Endothelial cell of umbilical vein (primary cell): ENCODE measurements around the gene RETREG3. TPM values are rescaled to one million over a fixed set of nuclear protein-coding genes. Genes with fewer than 3 reads are reported as not detected.
A peak's percentile ranks its signal among the peaks of the same experiment; 100 is the strongest.

Experiments used
- BruUV-seq: library from RNA; stranded (reverse); fragments of 400-500 nt; replicated peaks from 2 replicates; lab custom pipeline; 2021; lab: Mats Ljungman, UMichigan
- CTCF ChIA-PET: fragments of 300-600, 350-600 bp; sonication (Branson Sonifier 250); formaldehyde crosslinking; loops from one replicate; lab custom pipeline; 2021; ENCODE audit warnings: antibody characterized with exemption, inconsistent platforms; lab: Charles Lee
- POLR2A ChIA-PET: fragments of 300-600, 350-600 bp; sonication (Branson Sonifier 250); formaldehyde crosslinking; loops from one replicate; lab custom pipeline; 2021; ENCODE audit warnings: antibody characterized with exemption, inconsistent platforms; lab: Charles Lee
- DNase-seq: peaks from one replicate; pipeline ENCODE4 v3.0.0-alpha.2; 2011; ENCODE audit warnings: low read depth, low spot score
- FAIRE-seq: peaks from 2 replicates; lab custom pipeline; 2011; peaks lifted over from hg19 to GRCh38; lab: Jason Lieb, UNC
- H2AFZ ChIP-seq: 2 replicates; pipeline ENCODE4 v1.6.0; 2012; ENCODE audit warnings: low read depth, low read length, control low read depth, inconsistent platforms
- H3K27ac ChIP-seq: 2 replicates; pipeline ENCODE4 v1.5.1; 2011; ENCODE audit warnings: low read depth, mild to moderate bottlenecking, control low read depth, low read length, moderate library complexity; ENCODE audit not compliant: insufficient read depth
- H3K27me3 ChIP-seq, 2 experiments: 2 replicates each; pipeline versions ENCODE4 v1.6.0 to v1.6.1; 2011; ENCODE audit warnings: low read length in 2 of 2, mixed read lengths in 1 of 2; ENCODE audit not compliant: control insufficient read depth in 2 of 2, insufficient read depth in 2 of 2
- H3K36me3 ChIP-seq, 2 experiments: 2 replicates in 1 of 2; 3 replicates in 1 of 2; pipeline ENCODE4 v1.5.1; 2011; ENCODE audit warnings: low read length in 2 of 2, mild to moderate bottlenecking in 1 of 2, moderate library complexity in 1 of 2; ENCODE audit not compliant: control insufficient read depth in 2 of 2, insufficient read depth in 2 of 2; ENCODE audit errors: extremely low read depth in 1 of 2
- H3K4me1 ChIP-seq: 3 replicates; pipeline ENCODE4 v1.5.1; 2011; ENCODE audit warnings: mild to moderate bottlenecking, low read length; ENCODE audit not compliant: control insufficient read depth, insufficient read depth; ENCODE audit errors: extremely low read depth
- H3K4me2 ChIP-seq: 2 replicates; pipeline ENCODE4 v1.6.1; 2011; ENCODE audit warnings: low read length, control low read depth, mixed read lengths; ENCODE audit not compliant: insufficient read depth
- H3K4me3 ChIP-seq, 3 experiments: fragments of 200-600 bp in 1 of 3; sonication (generic), shearing (Covaris generic) in 1 of 3; replicated peaks in 1 of 3; 2 replicates each; pipeline ENCODE4 v1.5.1; 2011 to 2016; ENCODE audit warnings: control low read depth in 3 of 3, low read length in 3 of 3, mild to moderate bottlenecking in 2 of 3, inconsistent platforms in 1 of 3, low read depth in 1 of 3, moderate library complexity in 1 of 3; ENCODE audit not compliant: insufficient read depth in 1 of 3
- H3K79me2 ChIP-seq: 2 replicates; pipeline ENCODE4 v1.6.0; 2012; ENCODE audit warnings: low read length, inconsistent platforms; ENCODE audit not compliant: control insufficient read depth, insufficient read depth
- H3K9ac ChIP-seq: replicated peaks from 2 replicates; pipeline ENCODE3; 2011; ENCODE audit warnings: low read length, control low read depth; ENCODE audit not compliant: insufficient read depth; ENCODE audit errors: extremely low read depth
- H3K9me1 ChIP-seq: replicated peaks from 3 replicates; pipeline ENCODE4 v1.6.0; 2011; ENCODE audit warnings: mild to moderate bottlenecking, low read length; ENCODE audit not compliant: control insufficient read depth, insufficient read depth; ENCODE audit errors: extremely low read depth
- H3K9me3 ChIP-seq: replicated peaks from 2 replicates; pipeline ENCODE4 v1.5.1; 2012; ENCODE audit warnings: low read length, inconsistent platforms; ENCODE audit not compliant: control insufficient read depth, insufficient read depth
- H4K20me1 ChIP-seq: replicated peaks from 2 replicates; pipeline ENCODE3; 2011; ENCODE audit warnings: mild to moderate bottlenecking, low read length; ENCODE audit not compliant: control insufficient read depth, insufficient read depth; ENCODE audit errors: extremely low read depth
- EZH2 ChIP-seq: IDR thresholded peaks from 2 replicates; pipeline ENCODE4 v1.6.1; 2012; ENCODE audit warnings: borderline replicate concordance, low read depth, mild to moderate bottlenecking, moderate library complexity, low read length, inconsistent platforms; ENCODE audit not compliant: severe bottlenecking
- FOS ChIP-seq: IDR thresholded peaks from 2 replicates; pipeline ENCODE4 v1.6.1; 2011; ENCODE audit warnings: mild to moderate bottlenecking, low read length, moderate library complexity, borderline replicate concordance; ENCODE audit not compliant: insufficient read depth
- GATA2 ChIP-seq: IDR thresholded peaks from 2 replicates; pipeline ENCODE4 v1.7.0; 2011; ENCODE audit warnings: low read depth, mild to moderate bottlenecking, moderate library complexity, mixed read lengths, low read length; ENCODE audit not compliant: insufficient read length, insufficient read depth
- JUN ChIP-seq: IDR thresholded peaks from 2 replicates; pipeline ENCODE4 v1.6.1; 2011; ENCODE audit warnings: borderline replicate concordance, low read depth; ENCODE audit not compliant: insufficient read length, insufficient read depth
- MYC ChIP-seq: IDR thresholded peaks from one replicate; pipeline ENCODE4 v1.6.1; 2011; ENCODE audit warnings: mild to moderate bottlenecking, low read depth, low read length
- POLR2A ChIP-seq: IDR thresholded peaks from 2 replicates; pipeline ENCODE4 v1.6.1; 2012; ENCODE audit warnings: low read depth, mild to moderate bottlenecking, control low read depth, low read length
- POLR2AphosphoS5 ChIP-seq: IDR thresholded peaks from 2 replicates; pipeline ENCODE4 v1.6.1; 2012; ENCODE audit warnings: low read depth, mild to moderate bottlenecking, control low read depth, low read length, moderate library complexity; ENCODE audit not compliant: insufficient read depth
- dilution Hi-C: fragments of 300-500 bp; cut with MboI; formaldehyde crosslinking; loops from one replicate; pipeline ENCODE4 v1.15.0; 2019; ENCODE audit warnings: low sequenced_read_pairs; ENCODE audit not compliant: extremely low pct_ligation_motif_present
- intact Hi-C: fragments of 100-400 bp; cut with micrococcal nuclease; formaldehyde crosslinking; loops from one replicate; pipeline ENCODE4 v1.10.0; 2022
- polyA plus RNA-seq, 4 experiments: library from polyadenylated mRNA; depleted of rRNA in 3 of 4; stranded (reverse) in 3 of 4; unstranded in 1 of 4; fragments of >200 nt; gene quantifications; 2 replicates each; pipeline versions ENCODE4 v1.2.1 to v1.2.3, GENCODE V29; 2011 to 2012; ENCODE audit warnings: missing spikeins in 1 of 4
- total RNA-seq: library from RNA; stranded (reverse); gene quantifications from 2 replicates; pipeline ENCODE4 v1.2.3, GENCODE V29; 2021
- TF ChIP-seq, protein P1 (sequence below): IDR thresholded peaks from 2 replicates; pipeline ENCODE4 v1.6.1; 2011; ENCODE audit not compliant: insufficient read depth, insufficient read length
- TF ChIP-seq, protein P2 (sequence below), 2 donors: IDR thresholded peaks; 1 replicate in 1 of 2; 2 replicates in 1 of 2; pipeline ENCODE4 v1.5.1; 2011; ENCODE audit warnings: low read length in 2 of 2, mild to moderate bottlenecking in 2 of 2, moderate library complexity in 2 of 2, control low read depth in 1 of 2, inconsistent platforms in 1 of 2, low read depth in 1 of 2; ENCODE audit not compliant: insufficient read depth in 1 of 2; ENCODE audit errors: extremely low read depth in 1 of 2

RETREG3 gene
- total and polyA plus RNA-seq, 2 donors (not counting 3 experiments of a cell fraction or from before 2014, with no cell fraction given): 36.2 to 53.4 TPM

DNA sequence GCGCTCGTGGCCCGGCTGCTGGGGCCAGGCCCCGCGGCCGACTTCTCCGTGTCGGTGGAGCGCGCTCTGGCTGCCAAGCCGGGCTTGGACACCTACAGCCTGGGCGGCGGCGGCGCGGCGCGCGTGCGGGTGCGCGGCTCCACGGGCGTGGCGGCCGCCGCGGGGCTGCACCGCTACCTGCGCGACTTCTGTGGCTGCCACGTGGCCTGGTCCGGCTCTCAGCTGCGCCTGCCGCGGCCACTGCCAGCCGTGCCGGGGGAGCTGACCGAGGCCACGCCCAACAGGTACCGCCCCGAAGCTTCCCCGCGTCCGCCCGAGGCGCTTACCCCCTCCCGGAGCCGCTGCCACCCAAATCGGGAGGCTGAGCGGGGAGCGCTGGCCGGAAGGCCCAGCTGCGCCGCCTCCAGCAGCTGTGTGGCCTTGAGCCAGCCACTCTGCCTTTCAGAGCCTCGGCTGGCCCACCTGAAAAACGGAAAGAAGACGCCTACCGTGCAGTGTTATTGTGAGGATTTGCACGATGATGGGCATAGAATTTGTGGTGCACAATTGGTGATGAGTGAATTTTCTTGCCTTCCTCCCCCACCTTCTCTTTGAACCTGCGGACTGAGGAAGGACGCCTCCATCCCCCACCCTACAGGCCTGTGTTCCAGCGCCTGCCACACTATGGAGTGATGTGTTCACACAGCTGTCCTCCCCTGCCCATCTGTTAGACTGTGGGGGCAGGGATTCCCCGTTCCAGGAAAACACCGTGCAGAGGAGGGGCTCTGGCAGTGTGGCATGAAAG, 72.6 kb downstream of the RETREG3 start:
- TF ChIP-seq, protein P1, sequence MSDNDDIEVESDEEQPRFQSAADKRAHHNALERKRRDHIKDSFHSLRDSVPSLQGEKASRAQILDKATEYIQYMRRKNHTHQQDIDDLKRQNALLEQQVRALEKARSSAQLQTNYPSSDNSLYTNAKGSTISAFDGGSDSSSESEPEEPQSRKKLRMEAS: peak; percentile 49
- no peak for TF ChIP-seq GATA2
- peaks cover 24% of the 10 kb centered on the region for H3K4me1 ChIP-seq
- peak overlapping the region; percentile 20 for H2AFZ ChIP-seq
- DNase-seq (peak; percentile 49), FAIRE-seq (peak; percentile 77)
- H3K27me3 ChIP-seq: no peaks in the 10 kb centered on the region
- H3K79me2 ChIP-seq: peaks cover 4% of the 10 kb centered on the region
- ChIA-PET POLR2A (interaction anchor here (1.0 to 1.6 kb wide), 3 partner anchors 16 to 114 kb away, joined by 4 to 5 read pairs (median 4); partner anchors contain the start of gene CAVIN1), CTCF (interaction anchor here (0.7 to 3.1 kb wide), 7 partner anchors 9 to 140 kb away, joined by 3 to 14 read pairs (median 4); partner anchors contain the start of genes PLEKHH3 and PSMC3IP)
- H4K20me1 ChIP-seq: no peaks in the 10 kb centered on the region
- no peaks in the 10 kb centered on the region for H3K9me1 ChIP-seq
- peaks cover 0 to 5% of the 10 kb centered on the region in 2 experiments for H3K36me3 ChIP-seq
- H3K27ac ChIP-seq: peak overlapping the region; percentile 79
- peak overlapping the region; percentile 79 for H3K4me2 ChIP-seq
- no peaks in the 10 kb centered on the region for H3K9me3 ChIP-seq
- TSS peak; percentile 29 for BruUV-seq
- dilution Hi-C loops: no loop called here
- peak overlapping the region; percentile 29 to 80 (median 49) for H3K4me3 ChIP-seq
- peak overlapping the region; percentile 80 for H3K9ac ChIP-seq
- intact Hi-C loops: loop anchor here (1.0 to 2.0 kb wide), 2 partner anchors 18 kb away; no protein-coding TSS in a partner anchor

DNA sequence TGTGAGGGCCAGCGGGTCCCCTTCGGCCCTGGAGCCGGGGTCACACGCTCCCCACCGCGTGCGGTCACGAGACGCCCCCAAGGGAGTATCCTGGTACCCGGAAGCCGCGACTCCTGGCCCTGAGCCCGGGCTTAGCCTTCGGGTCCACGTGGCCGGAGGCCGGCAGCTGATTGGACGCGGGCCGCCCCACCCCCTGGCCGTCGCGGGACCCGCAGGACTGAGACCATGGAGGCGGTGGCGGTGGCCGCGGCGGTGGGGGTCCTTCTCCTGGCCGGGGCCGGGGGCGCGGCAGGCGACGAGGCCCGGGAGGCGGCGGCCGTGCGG, 73.2 kb downstream of the RETREG3 start, which contains the start of gene NAGLU:
NAGLU (plus strand) TSS at position 194 of the 324 bp plus-strand sequence; CDS start at position 226, 32 bp downstream.
- no peaks in the 10 kb centered on the region for H3K9me3 ChIP-seq
- BruUV-seq: no TSS peak
- peaks cover 0 to 3% of the 10 kb centered on the region in 2 experiments for H3K36me3 ChIP-seq
- FAIRE-seq (peak; percentile 95), DNase-seq (peak; percentile 83)
- H4K20me1 ChIP-seq: no peaks in the 10 kb centered on the region
- no peak for TF ChIP-seq MYC
- TF ChIP-seq, protein P2, sequence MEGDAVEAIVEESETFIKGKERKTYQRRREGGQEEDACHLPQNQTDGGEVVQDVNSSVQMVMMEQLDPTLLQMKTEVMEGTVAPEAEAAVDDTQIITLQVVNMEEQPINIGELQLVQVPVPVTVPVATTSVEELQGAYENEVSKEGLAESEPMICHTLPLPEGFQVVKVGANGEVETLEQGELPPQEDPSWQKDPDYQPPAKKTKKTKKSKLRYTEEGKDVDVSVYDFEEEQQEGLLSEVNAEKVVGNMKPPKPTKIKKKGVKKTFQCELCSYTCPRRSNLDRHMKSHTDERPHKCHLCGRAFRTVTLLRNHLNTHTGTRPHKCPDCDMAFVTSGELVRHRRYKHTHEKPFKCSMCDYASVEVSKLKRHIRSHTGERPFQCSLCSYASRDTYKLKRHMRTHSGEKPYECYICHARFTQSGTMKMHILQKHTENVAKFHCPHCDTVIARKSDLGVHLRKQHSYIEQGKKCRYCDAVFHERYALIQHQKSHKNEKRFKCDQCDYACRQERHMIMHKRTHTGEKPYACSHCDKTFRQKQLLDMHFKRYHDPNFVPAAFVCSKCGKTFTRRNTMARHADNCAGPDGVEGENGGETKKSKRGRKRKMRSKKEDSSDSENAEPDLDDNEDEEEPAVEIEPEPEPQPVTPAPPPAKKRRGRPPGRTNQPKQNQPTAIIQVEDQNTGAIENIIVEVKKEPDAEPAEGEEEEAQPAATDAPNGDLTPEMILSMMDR (IDR thresholded peaks at IDR 0.05; ENCODE audit: extremely low read depth in 1 of 2, insufficient read depth in 1 of 2, low read depth in 1 of 2, low read length in 2 of 2): no peak
- TF ChIP-seq FOS: no peak
- TF ChIP-seq, protein P1: peak; percentile 93
- TF ChIP-seq EZH2: no peak
- no peak for TF ChIP-seq JUN
- peak; percentile 79 for TF ChIP-seq POLR2AphosphoS5
- TF ChIP-seq POLR2A: peak; percentile 64
- no peak for TF ChIP-seq GATA2
- peak within 1 kb of the TSS; percentile 79 for H3K27ac ChIP-seq
- dilution Hi-C loops (no loop called here), intact Hi-C loops (loop anchor here (1.0 to 2.0 kb wide), 2 partner anchors 18 to 19 kb away; no protein-coding TSS in a partner anchor)
- peak within 1 kb of the TSS; percentile 29 to 80 (median 49) for H3K4me3 ChIP-seq
- H3K9me1 ChIP-seq: no peaks in the 10 kb centered on the region
- H3K79me2 ChIP-seq: peaks cover 4% of the 10 kb centered on the region
- CTCF ChIA-PET: interaction anchor here (0.7 to 3.1 kb wide), 7 partner anchors 9 to 140 kb away, joined by 3 to 14 read pairs (median 4); partner anchors contain the start of genes PLEKHH3 and PSMC3IP
- peak within 1 kb of the TSS; percentile 81 for H2AFZ ChIP-seq
- no peaks in the 10 kb centered on the region for H3K27me3 ChIP-seq
- peak within 1 kb of the TSS; percentile 79 for H3K4me2 ChIP-seq
- POLR2A ChIA-PET: interaction anchor here (1.0 to 1.6 kb wide), 3 partner anchors 16 to 113 kb away, joined by 4 to 5 read pairs (median 4); partner anchors contain the start of gene CAVIN1
- peaks cover 19% of the 10 kb centered on the region for H3K4me1 ChIP-seq
- H3K9ac ChIP-seq: peak within 1 kb of the TSS; percentile 80
